Activated CD8-positive, alpha-beta T cell treated with anti-CD3 and anti-CD28 coated beads for 36 hours (primary cell): ENCODE data around the gene TTC39A. TPM values are rescaled to one million over a fixed set of nuclear protein-coding genes. Genes with fewer than 3 reads are reported as not detected.

Source experiments
- ATAC-seq: fragments of 200-7000 bp; cut with Tn5 transposase; one replicate; pipeline ENCODE4 v1.10.0; 2021; ENCODE audit warnings: mild to moderate bottlenecking, moderate library complexity
- CTCF ChIA-PET: fragments of 350-600 bp; sonication (Branson Sonifier 250); formaldehyde crosslinking; loops from one replicate; lab custom pipeline; 2021; ENCODE audit warnings: antibody characterized with exemption; lab: Charles Lee
- POLR2A ChIA-PET: fragments of 350-600 bp; sonication (Branson Sonifier 250); formaldehyde crosslinking; loops from one replicate; lab custom pipeline; 2021; ENCODE audit warnings: antibody characterized with exemption; lab: Charles Lee
- DNase-seq: peaks from one replicate; pipeline ENCODE4 v3.0.0-alpha.2; 2020
- H3K27ac Mint-ChIP-seq: one replicate; pipeline ENCODE4 v1.8.0; 2021; ENCODE audit warnings: mild to moderate bottlenecking, mixed read lengths
- H3K27me3 Mint-ChIP-seq: one replicate; pipeline ENCODE4 v1.8.0; 2021; ENCODE audit warnings: mixed read lengths
- H3K36me3 Mint-ChIP-seq: one replicate; pipeline ENCODE4 v1.8.0; 2021; ENCODE audit warnings: low read depth, mixed read lengths
- H3K4me1 Mint-ChIP-seq: one replicate; pipeline ENCODE4 v1.8.0; 2021; ENCODE audit warnings: low read depth, mixed read lengths
- H3K4me3 Mint-ChIP-seq: one replicate; pipeline ENCODE4 v1.8.0; 2021; ENCODE audit warnings: mild to moderate bottlenecking, moderate library complexity, mixed read lengths
- H3K9me3 Mint-ChIP-seq: one replicate; pipeline ENCODE4 v1.8.0; 2021; ENCODE audit warnings: mixed read lengths
- CTCF ChIP-seq: fragments of 200-600 bp; IDR thresholded peaks from one replicate; pipeline ENCODE4 v1.8.0; 2022; ENCODE audit warnings: antibody characterized with exemption, mild to moderate bottlenecking
- intact Hi-C: fragments of 100-400 bp; cut with micrococcal nuclease; formaldehyde crosslinking; loops from one replicate; pipeline ENCODE4 v1.10.0; 2022
- total RNA-seq, 2 experiments: library from RNA; stranded (reverse); gene quantifications; one replicate each; pipeline ENCODE4 v1.2.3, GENCODE V29; 2021

The TTC39A gene
- total RNA-seq, 2 experiments from 2014 or later: 0.50 TPM; not detected in 1

- Mint-ChIP-seq H3K27me3 (no peaks in the 10 kb centered on the region), H3K4me1 (peaks cover 7% of the 10 kb centered on the region), H3K27ac (no peak overlapping the region), H3K4me3 (no peak overlapping the region), H3K9me3 (no peaks in the 10 kb centered on the region), H3K36me3 (no peaks in the 10 kb centered on the region)
- ATAC-seq (no peak), DNase-seq (no peak)
- intact Hi-C loops: no loop called here
- TF ChIP-seq CTCF: no peak
- ChIA-PET POLR2A (no interaction called here), CTCF (no interaction called here)
These were observed 40.5 kb downstream of the TTC39A start for GRCh38 chr1:51289676-51290488.

GRCh38 chr1:51288578-51288977, 41.8 kb downstream of the TTC39A start:
- H3K4me1 Mint-ChIP-seq: peaks cover 11% of the 10 kb centered on the region
- TF ChIP-seq CTCF: no peak

GRCh38 chr1:51287966-51288365, 42.4 kb downstream of the TTC39A start:
- ATAC-seq (no peak), DNase-seq (no peak)
- Mint-ChIP-seq H3K4me3 (no peak overlapping the region), H3K27me3 (no peaks in the 10 kb centered on the region), H3K27ac (no peak overlapping the region), H3K9me3 (no peaks in the 10 kb centered on the region), H3K4me1 (peaks cover 11% of the 10 kb centered on the region), H3K36me3 (no peaks in the 10 kb centered on the region)
- CTCF ChIA-PET: interaction anchor here (0.7 to 3.3 kb wide), 3 partner anchors 9 to 99 kb away, joined by 3 to 24 read pairs (median 4); no protein-coding TSS in a partner anchor
- TF ChIP-seq CTCF: no peak
- POLR2A ChIA-PET: interaction anchor here (1.0 to 1.4 kb wide), 2 partner anchors 8 to 9 kb away, joined by 3 to 4 read pairs; no protein-coding TSS in a partner anchor
- intact Hi-C loops: no loop called here

More at GRCh38 chr1:51288578-51288977, 41.8 kb downstream of the TTC39A start:
- Mint-ChIP-seq H3K27ac (no peak overlapping the region), H3K36me3 (no peaks in the 10 kb centered on the region), H3K9me3 (no peaks in the 10 kb centered on the region), H3K27me3 (no peaks in the 10 kb centered on the region), H3K4me3 (no peak overlapping the region)
- DNase-seq (no peak), ATAC-seq (no peak)
- intact Hi-C loops: no loop called here
- ChIA-PET POLR2A (interaction anchor here (1.4 kb wide), 1 partner anchor 9 kb away, joined by 3 read pairs; no protein-coding TSS in a partner anchor), CTCF (interaction anchor here (0.7 to 3.3 kb wide), 3 partner anchors 8 to 99 kb away, joined by 3 to 24 read pairs (median 4); no protein-coding TSS in a partner anchor)

DNA sequence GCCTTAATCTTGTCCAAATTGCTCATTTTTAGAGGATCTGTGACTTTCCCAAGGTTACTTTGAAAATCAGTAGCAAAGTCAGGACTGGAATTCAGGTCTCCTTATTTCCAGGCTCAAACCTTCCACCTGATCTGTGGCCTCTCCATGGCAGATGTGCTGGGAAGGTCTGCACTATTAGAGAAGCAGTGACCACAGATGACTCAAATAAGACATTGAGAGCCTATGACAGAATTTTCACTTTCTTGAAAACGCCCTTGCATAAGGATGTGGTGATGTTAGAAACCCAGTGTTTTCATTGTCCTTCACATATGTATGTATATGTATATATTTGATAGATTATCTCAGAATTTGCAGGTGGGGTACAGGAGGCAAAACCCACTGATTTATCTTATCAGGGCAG, 45.3 kb downstream of the TTC39A start:
- intact Hi-C loops: no loop called here
- no peak overlapping the region for H3K27ac Mint-ChIP-seq
- DNase-seq (no peak), ATAC-seq (peak; percentile 80)
- TF ChIP-seq CTCF: no peak
- ChIA-PET POLR2A (no interaction called here), CTCF (no interaction called here)
- H3K4me3 Mint-ChIP-seq: no peak overlapping the region
- peaks cover 13% of the 10 kb centered on the region for H3K4me1 Mint-ChIP-seq
- H3K36me3 Mint-ChIP-seq: no peaks in the 10 kb centered on the region
- no peaks in the 10 kb centered on the region for H3K27me3 Mint-ChIP-seq
- no peaks in the 10 kb centered on the region for H3K9me3 Mint-ChIP-seq

- CTCF ChIA-PET: no interaction called here
- Mint-ChIP-seq H3K9me3 (no peaks in the 10 kb centered on the region), H3K36me3 (no peaks in the 10 kb centered on the region), H3K4me1 (peaks cover 13% of the 10 kb centered on the region), H3K27ac (no peak overlapping the region), H3K4me3 (no peak overlapping the region), H3K27me3 (no peaks in the 10 kb centered on the region)
- ATAC-seq (peak; percentile 37), DNase-seq (no peak)
- POLR2A ChIA-PET: no interaction called here
- intact Hi-C loops: no loop called here
- no peak for TF ChIP-seq CTCF
These were observed 45.8 kb downstream of the TTC39A start for GRCh38 chr1:51284487-51284954.
